H1 (cell line): ENCODE results near the gene PSMC3IP. TPM values are rescaled to one million over a fixed set of nuclear protein-coding genes. Genes with fewer than 3 reads are reported as not detected.

ENCODE experiments used
- CTCF ChIA-PET: fragments of 300-600 bp; sonication (Branson Sonifier 250); formaldehyde crosslinking; loops from one replicate; lab custom pipeline; 2021; ENCODE audit not compliant: partially characterized antibody; lab: Charles Lee
- POLR2A ChIA-PET: fragments of 300-600 bp; sonication (Branson Sonifier 250); formaldehyde crosslinking; loops from one replicate; lab custom pipeline; 2021; ENCODE audit warnings: inconsistent platforms; ENCODE audit not compliant: partially characterized antibody; lab: Charles Lee
- DNase-seq, 2 experiments: peaks; one replicate each; pipeline versions ENCODE4 v3.0.0 to v3.0.0-alpha.2; 2010 to 2022; ENCODE audit warnings: low spot score in 2 of 2, low read depth in 1 of 2, mixed read lengths in 1 of 2
- FAIRE-seq: peaks from 2 replicates; lab custom pipeline; 2011; peaks lifted over from hg19 to GRCh38; lab: Jason Lieb, UNC
- H2AFZ ChIP-seq: 2 replicates; pipeline ENCODE4 v1.8.1; 2012; ENCODE audit warnings: low read length, inconsistent platforms
- H2AK5ac ChIP-seq: 2 replicates; pipeline ENCODE4 v1.6.1; 2013; ENCODE audit warnings: low read depth, low read length
- H2BK120ac ChIP-seq: replicated peaks from 2 replicates; pipeline ENCODE3; 2013; ENCODE audit warnings: low read depth, low read length, inconsistent platforms
- H2BK12ac ChIP-seq: 2 replicates; pipeline ENCODE4 v1.6.1; 2013; ENCODE audit warnings: low read depth, low read length
- H2BK15ac ChIP-seq: 2 replicates; pipeline ENCODE4 v1.6.1; 2013; ENCODE audit warnings: low read length
- H2BK20ac ChIP-seq: 2 replicates; pipeline ENCODE4 v1.6.1; 2013; ENCODE audit warnings: low read length
- H2BK5ac ChIP-seq: 2 replicates; pipeline ENCODE4 v1.6.1; 2013; ENCODE audit warnings: low read depth, low read length
- H3K14ac ChIP-seq: 2 replicates; pipeline ENCODE4 v1.6.1; 2013; ENCODE audit warnings: inconsistent platforms; ENCODE audit not compliant: insufficient read length
- H3K18ac ChIP-seq: 2 replicates; pipeline ENCODE4 v1.6.1; 2013; ENCODE audit warnings: low read length; ENCODE audit errors: extremely low read depth
- H3K23ac ChIP-seq: 2 replicates; pipeline ENCODE4 v1.6.1; 2013; ENCODE audit warnings: inconsistent platforms; ENCODE audit not compliant: insufficient read length
- H3K23me2 ChIP-seq: 2 replicates; pipeline ENCODE4 v1.6.1; 2013; ENCODE audit warnings: low read depth, low read length
- H3K27ac ChIP-seq: 2 replicates; pipeline ENCODE4 v1.6.1; 2011; ENCODE audit warnings: low read depth, low read length, inconsistent platforms
- H3K27me3 ChIP-seq, 4 experiments: replicated peaks in 1 of 4; 1 replicate in 1 of 4; 2 replicates in 3 of 4; pipeline versions ENCODE4 v1.6.1 to v1.8.1; 2011 to 2013; ENCODE audit warnings: low read length in 3 of 4, mild to moderate bottlenecking in 3 of 4, inconsistent platforms in 2 of 4, mixed read lengths in 2 of 4, moderate library complexity in 1 of 4; ENCODE audit not compliant: control insufficient read depth in 3 of 4, insufficient read depth in 3 of 4; ENCODE audit errors: extremely low read depth in 1 of 4
- H3K36me3 ChIP-seq, 4 experiments: 2 replicates each; pipeline versions ENCODE4 v1.6.1 to v1.8.1; 2011 to 2013; ENCODE audit warnings: mild to moderate bottlenecking in 4 of 4, low read length in 3 of 4, moderate library complexity in 2 of 4, control low read depth in 1 of 4, inconsistent platforms in 1 of 4; ENCODE audit not compliant: insufficient read depth in 4 of 4, control insufficient read depth in 2 of 4
- H3K4ac ChIP-seq: replicated peaks from 2 replicates; pipeline ENCODE3; 2013; ENCODE audit warnings: low read length, low read depth, mixed read lengths, inconsistent platforms; ENCODE audit not compliant: insufficient read length
- H3K4me1 ChIP-seq, 4 experiments: replicated peaks in 1 of 4; 1 replicate in 1 of 4; 2 replicates in 3 of 4; pipeline versions ENCODE4 v1.6.1 to v1.8.1; 2011 to 2013; ENCODE audit warnings: low read length in 3 of 4, inconsistent platforms in 2 of 4, mixed read lengths in 1 of 4; ENCODE audit not compliant: insufficient read depth in 4 of 4, control insufficient read depth in 3 of 4
- H3K4me2 ChIP-seq, 2 experiments: 2 replicates each; pipeline versions ENCODE4 v1.6.1 to v1.8.1; 2011 to 2013; ENCODE audit warnings: low read depth in 2 of 2, low read length in 2 of 2, control low read depth in 1 of 2, inconsistent platforms in 1 of 2, mild to moderate bottlenecking in 1 of 2; ENCODE audit not compliant: insufficient read depth in 1 of 2
- H3K4me3 ChIP-seq, 4 experiments: fragments of 200-600, 300-600 bp in 1 of 4; sonication (generic), shearing (Covaris generic), sonication (Bioruptor Twin) in 1 of 4; 2 replicates each; pipeline versions ENCODE4 v1.5.1 to v1.8.1; 2011 to 2016; ENCODE audit warnings: low read length in 4 of 4, low read depth in 3 of 4, control low read depth in 2 of 4, inconsistent platforms in 2 of 4, mild to moderate bottlenecking in 2 of 4, mixed read lengths in 1 of 4, moderate library complexity in 1 of 4; ENCODE audit not compliant: insufficient read depth in 2 of 4; ENCODE audit errors: extremely low read depth in 1 of 4
- H3K56ac ChIP-seq: replicated peaks from 2 replicates; pipeline ENCODE3; 2013; ENCODE audit warnings: low read depth, mild to moderate bottlenecking, mixed read lengths, low read length, inconsistent platforms; ENCODE audit not compliant: insufficient read length
- H3K79me1 ChIP-seq: 2 replicates; pipeline ENCODE4 v1.6.1; 2013; ENCODE audit warnings: low read depth, low read length, control low read depth
- H3K79me2 ChIP-seq, 2 experiments: 2 replicates each; pipeline versions ENCODE4 v1.6.1 to v1.8.1; 2012 to 2013; ENCODE audit warnings: low read length in 2 of 2, mild to moderate bottlenecking in 2 of 2, inconsistent platforms in 1 of 2; ENCODE audit not compliant: insufficient read depth in 2 of 2, control insufficient read depth in 1 of 2
- H3K9ac ChIP-seq, 4 experiments: replicated peaks in 1 of 4; 1 replicate in 1 of 4; 2 replicates in 3 of 4; pipeline versions ENCODE4 v1.6.1 to v1.8.1; 2011 to 2013; ENCODE audit warnings: low read depth in 3 of 4, low read length in 3 of 4, control low read depth in 2 of 4, mild to moderate bottlenecking in 2 of 4, moderate library complexity in 2 of 4, inconsistent platforms in 1 of 4; ENCODE audit errors: extremely low read depth in 1 of 4
- H3K9me3 ChIP-seq, 2 experiments: 2 replicates each; pipeline versions ENCODE4 v1.6.1 to v1.8.1; 2012 to 2013; ENCODE audit warnings: mild to moderate bottlenecking in 2 of 2, moderate library complexity in 2 of 2, control low read depth in 1 of 2, inconsistent platforms in 1 of 2, low read depth in 1 of 2, low read length in 1 of 2, mixed read lengths in 1 of 2; ENCODE audit not compliant: insufficient read depth in 2 of 2
- H4K20me1 ChIP-seq, 2 experiments: replicated peaks in 1 of 2; 2 replicates each; pipeline versions ENCODE3 to v1.8.1; 2011 to 2013; ENCODE audit warnings: inconsistent platforms in 2 of 2, low read length in 2 of 2, mild to moderate bottlenecking in 1 of 2; ENCODE audit not compliant: insufficient read depth in 2 of 2, control insufficient read depth in 1 of 2
- H4K5ac ChIP-seq: 2 replicates; pipeline ENCODE4 v1.6.1; 2013; ENCODE audit warnings: low read length, low read depth, mixed read lengths, inconsistent platforms; ENCODE audit not compliant: insufficient read length
- H4K8ac ChIP-seq: 2 replicates; pipeline ENCODE4 v1.8.0; 2013; ENCODE audit warnings: mild to moderate bottlenecking, moderate library complexity, low read length, inconsistent platforms; ENCODE audit not compliant: insufficient read depth; ENCODE audit errors: extremely low read depth
- H4K91ac ChIP-seq: replicated peaks from 2 replicates; pipeline ENCODE3; 2013; ENCODE audit warnings: low read length, mixed read lengths, inconsistent platforms; ENCODE audit not compliant: insufficient read length
- JUND ChIP-seq: IDR thresholded peaks from 2 replicates; pipeline ENCODE4 v1.6.1; 2011; ENCODE audit warnings: mild to moderate bottlenecking, improper control_type of control experiment, low read length
- POLR2AphosphoS5 ChIP-seq: IDR thresholded peaks from 2 replicates; pipeline ENCODE4 v1.6.1; 2011; ENCODE audit warnings: low read depth, low read length
- WGBS, 2 experiments: shearing (Covaris generic) in 1 of 2; methylation state at CpG; one replicate each; pipeline versions ENCODE4 v1.1.6 to v1.1.7; 2013 to 2015; ENCODE audit warnings: low lambda C conversion rate in 2 of 2, mixed read lengths in 2 of 2, inconsistent platforms in 1 of 2, low coverage in 1 of 2, missing lambda C conversion rate in 1 of 2; ENCODE audit not compliant: insufficient replicate concordance in 2 of 2, insufficient coverage in 1 of 2, insufficient read length in 1 of 2; ENCODE audit errors: extremely low coverage in 1 of 2, missing lambda C conversion rate in 1 of 2; 5-methylcytosine and 5-hydroxymethylcytosine counted together
- polyA plus RNA-seq, 7 experiments: library from polyadenylated mRNA; depleted of rRNA in 3 of 7; stranded (reverse) in 5 of 7; unstranded in 2 of 7; fragments of >200 nt in 5 of 7; fragments of 200-250 nt in 2 of 7; gene quantifications; 1 replicate in 5 of 7; 2 replicates in 1 of 7; 4 replicates in 1 of 7; pipeline versions ENCODE4 v1.2.1 to v1.2.3, GENCODE V29; 2011 to 2013; ENCODE audit warnings: missing spikeins in 2 of 7, mixed read lengths in 2 of 7
- total RNA-seq: library from RNA; stranded (reverse); fragmentation: NEBNext Ultra II Directional; extraction: Animal tissue kit (Norgen Biotek cat#: 25700); gene quantifications from 2 replicates; pipeline ENCODE4 v1.2.1, GENCODE V29; 2021

Gene PSMC3IP
- total and polyA plus RNA-seq, 2 of the 8 experiments (the other 6 are each of a cell fraction or from before 2014, with no cell fraction given): 11.5 to 21.9 TPM

- Histone ChIP-seq H2BK120ac (no peak overlapping the region), H3K9ac (no peak overlapping the region), H3K36me3 (peaks cover 3 to 9% (median 5%) of the 10 kb centered on the region in 4 experiments; a peak in 5 of 8 replicates), H2BK5ac (no peak overlapping the region), H3K27ac (no peak overlapping the region), H2AFZ (no peak overlapping the region), H4K91ac (no peak overlapping the region), H3K23ac (no peak overlapping the region), H4K5ac (no peak overlapping the region), H3K18ac (no peak overlapping the region), H4K20me1 (peaks cover 2 to 7% of the 10 kb centered on the region in 2 experiments), H3K27me3 (no peaks in the 10 kb centered on the region; a peak in 3 of 7 replicates), H3K9me3 (no peaks in the 10 kb centered on the region), H3K79me1 (no peaks in the 10 kb centered on the region), H2BK20ac (no peak overlapping the region), H4K8ac (no peak overlapping the region), H3K56ac (no peak overlapping the region), H3K79me2 (no peaks in the 10 kb centered on the region), H3K4me2 (no peak overlapping the region), H3K4me1 (peaks cover 6 to 18% (median 15%) of the 10 kb centered on the region in 4 experiments), H3K14ac (no peak overlapping the region), H2AK5ac (no peak overlapping the region), H2BK12ac (no peak overlapping the region), H3K23me2 (no peaks in the 10 kb centered on the region), H2BK15ac (no peak overlapping the region), H3K4me3 (no peak overlapping the region), H3K4ac (no peak overlapping the region)
- no peak for DNase-seq
- ChIA-PET POLR2A (interaction anchor here (0.7 to 0.9 kb wide), 2 partner anchors 11 to 15 kb away, joined by 3 read pairs; no protein-coding TSS in a partner anchor), CTCF (interaction anchor here (2.0 kb wide), 1 partner anchor 81 kb away, joined by 5 read pairs; no protein-coding TSS in a partner anchor)
- TF ChIP-seq JUND: no peak
- 0 out of 2 replicates have a peak, but pooled peaks have one; percentile 32 for TF ChIP-seq POLR2AphosphoS5
- no peak for FAIRE-seq
- 88% methylated on average over 6 of the region's 8 CpGs; no CpG with 5 or more reads in 1 of the 2 experiments for WGBS, 2 experiments
Observed at GRCh38 chr17:42522798-42523278, 54.7 kb downstream of the PSMC3IP start.

Other genes starting within 250 kb of the PSMC3IP start
- 94.1 and 94.3 TPM in 2 replicates for gene STAT3, start 189.3 kb downstream of the PSMC3IP start, total RNA-seq
- gene STAT3, start 189.3 kb downstream of the PSMC3IP start, polyA plus RNA-seq (2011; rRNA removed): 38.4 and 41.2 TPM in 2 replicates
- gene CAVIN1, start 154.5 kb downstream of the PSMC3IP start, total RNA-seq: 41.6 and 43.5 TPM in 2 replicates
- 16.2 and 22.6 TPM in 2 replicates for gene CAVIN1, start 154.5 kb downstream of the PSMC3IP start, polyA plus RNA-seq (2011; rRNA removed)
- gene ATP6V0A1, start 118.9 kb downstream of the PSMC3IP start, total RNA-seq: 55.3 and 57.3 TPM in 2 replicates
- 63.4 and 77.4 TPM in 2 replicates for gene ATP6V0A1, start 118.9 kb downstream of the PSMC3IP start, polyA plus RNA-seq (2011; rRNA removed)
- 19.4 and 21.3 TPM in 2 replicates for gene NAGLU, start 41.5 kb downstream of the PSMC3IP start, total RNA-seq
- gene NAGLU, start 41.5 kb downstream of the PSMC3IP start, polyA plus RNA-seq (2011; rRNA removed): 21.6 and 34.5 TPM in 2 replicates
- gene HSD17B1, start 24.8 kb downstream of the PSMC3IP start, total RNA-seq: 0.88 and 1.1 TPM in 2 replicates
- gene HSD17B1, start 24.8 kb downstream of the PSMC3IP start, polyA plus RNA-seq (2011; rRNA removed): 1.0 and 1.8 TPM in 2 replicates
- 100 and 109 TPM in 2 replicates for gene COASY, start 15.6 kb downstream of the PSMC3IP start, total RNA-seq
- 64.5 and 110 TPM in 2 replicates for gene COASY, start 15.6 kb downstream of the PSMC3IP start, polyA plus RNA-seq (2011; rRNA removed)
- gene MLX, start 10.6 kb downstream of the PSMC3IP start, total RNA-seq: 27.5 and 34.2 TPM in 2 replicates
- 25.4 and 27.0 TPM in 2 replicates for gene MLX, start 10.6 kb downstream of the PSMC3IP start, polyA plus RNA-seq (2011; rRNA removed)
- 39.6 and 42.6 TPM in 2 replicates for gene RETREG3, start 31.6 kb upstream of the PSMC3IP start, total RNA-seq
- gene RETREG3, start 31.6 kb upstream of the PSMC3IP start, polyA plus RNA-seq (2011; rRNA removed): 23.7 and 27.0 TPM in 2 replicates
- gene TUBG1, start 32.0 kb upstream of the PSMC3IP start, total RNA-seq: 107 and 109 TPM in 2 replicates
- gene TUBG1, start 32.0 kb upstream of the PSMC3IP start, polyA plus RNA-seq (2011; rRNA removed): 208 and 276 TPM in 2 replicates
- 13.0 and 14.8 TPM in 2 replicates for gene TUBG2, start 81.6 kb upstream of the PSMC3IP start, total RNA-seq
- 16.6 and 31.2 TPM in 2 replicates for gene TUBG2, start 81.6 kb upstream of the PSMC3IP start, polyA plus RNA-seq (2011; rRNA removed)
- gene PLEKHH3, start 99.3 kb upstream of the PSMC3IP start, total RNA-seq: 11.1 and 13.7 TPM in 2 replicates
- 13.5 and 23.7 TPM in 2 replicates for gene PLEKHH3, start 99.3 kb upstream of the PSMC3IP start, polyA plus RNA-seq (2011; rRNA removed)
- gene CCR10, start 104.1 kb upstream of the PSMC3IP start, total RNA-seq: 0.75 and 1.1 TPM in 2 replicates
- gene CCR10, start 104.1 kb upstream of the PSMC3IP start, polyA plus RNA-seq (2011; rRNA removed): 4.0 and 5.7 TPM in 2 replicates
- 4.7 and 5.2 TPM in 2 replicates for gene CNTNAP1, start 104.8 kb upstream of the PSMC3IP start, total RNA-seq
- gene CNTNAP1, start 104.8 kb upstream of the PSMC3IP start, polyA plus RNA-seq (2011; rRNA removed): 10.0 and 13.5 TPM in 2 replicates
- 18.5 and 20.8 TPM in 2 replicates for gene EZH1, start 167.3 kb upstream of the PSMC3IP start, total RNA-seq
- 17.4 and 22.9 TPM in 2 replicates for gene EZH1, start 167.3 kb upstream of the PSMC3IP start, polyA plus RNA-seq (2011; rRNA removed)
- gene RAMP2, start 183.5 kb upstream of the PSMC3IP start, total RNA-seq: 12.0 and 13.4 TPM in 2 replicates
- 41.5 and 41.7 TPM in 2 replicates for gene RAMP2, start 183.5 kb upstream of the PSMC3IP start, polyA plus RNA-seq (2011; rRNA removed)
- gene VPS25, start 195.7 kb upstream of the PSMC3IP start, total RNA-seq: 83.9 and 88.2 TPM in 2 replicates
- 150 and 188 TPM in 2 replicates for gene VPS25, start 195.7 kb upstream of the PSMC3IP start, polyA plus RNA-seq (2011; rRNA removed)
- gene WNK4, start 202.9 kb upstream of the PSMC3IP start, total RNA-seq: 1.2 and 1.7 TPM in 2 replicates
- 0.21 and 0.86 TPM in 2 replicates for gene WNK4, start 202.9 kb upstream of the PSMC3IP start, polyA plus RNA-seq (2011; rRNA removed)
- 68.4 and 71.2 TPM in 2 replicates for gene COA3, start 221.0 kb upstream of the PSMC3IP start, total RNA-seq
- 137 and 143 TPM in 2 replicates for gene COA3, start 221.0 kb upstream of the PSMC3IP start, polyA plus RNA-seq (2011; rRNA removed)
- gene CNTD1, start 221.1 kb upstream of the PSMC3IP start, total RNA-seq: not detected in 2 replicates
- 0.08 TPM in 1 of 2 replicates, not detected in the other for gene CNTD1, start 221.1 kb upstream of the PSMC3IP start, polyA plus RNA-seq (2011; rRNA removed)
- gene BECN1, start 246.6 kb upstream of the PSMC3IP start, total RNA-seq: 55.4 and 64.2 TPM in 2 replicates
- 31.5 and 38.8 TPM in 2 replicates for gene BECN1, start 246.6 kb upstream of the PSMC3IP start, polyA plus RNA-seq (2011; rRNA removed)